Measurements from ENCODE around the gene GMDS.

GMDS gene

GRCh38 chr6:1838604-1839213, 406.7 kb downstream of the GMDS start:
- no peak for DNase-seq

GRCh38 chr6:1837826-1838225, 407.6 kb downstream of the GMDS start:
- no peak for DNase-seq

- DNase-seq, result no peak
Observed at GRCh38 chr6:1836690-1837089, 408.7 kb downstream of the GMDS start.

GRCh38 chr6:1834646-1835516, 410.5 kb downstream of the GMDS start:
- no peak for DNase-seq

- no peak for DNase-seq
Observed at GRCh38 chr6:1834207-1834606, 411.2 kb downstream of the GMDS start.

GRCh38 chr6:1832844-1833787, 412.3 kb downstream of the GMDS start:
- peak in 1 of 56 donors; percentile 5 for DNase-seq

- DNase-seq, result no peak
Observed at GRCh38 chr6:1832358-1832757, 413.0 kb downstream of the GMDS start.

GRCh38 chr6:1827984-1828793, 417.2 kb downstream of the GMDS start:
- DNase-seq, result no peak

- DNase-seq, result no peak
Observed at GRCh38 chr6:1825926-1826325, 419.5 kb downstream of the GMDS start.

GRCh38 chr6:1825277-1825676, 420.1 kb downstream of the GMDS start:
- DNase-seq, result no peak

GRCh38 chr6:1821513-1822183, 423.8 kb downstream of the GMDS start:
- no peak for DNase-seq

- no peak for DNase-seq
Observed at GRCh38 chr6:1821164-1821512, 424.3 kb downstream of the GMDS start.

GRCh38 chr6:1820714-1821113, 424.7 kb downstream of the GMDS start:
- no peak for DNase-seq

GRCh38 chr6:1820165-1820564, 425.2 kb downstream of the GMDS start:
- DNase-seq, result no peak

GRCh38 chr6:1819007-1819406, 426.4 kb downstream of the GMDS start:
- DNase-seq, result no peak

GRCh38 chr6:1817033-1817761, 428.2 kb downstream of the GMDS start:
- no peak for DNase-seq

GRCh38 chr6:1815827-1816452, 429.5 kb downstream of the GMDS start:
- DNase-seq, result no peak

- no peak for DNase-seq
Observed at GRCh38 chr6:1814279-1814678, 431.1 kb downstream of the GMDS start.

GRCh38 chr6:1812487-1812886, 432.9 kb downstream of the GMDS start:
- DNase-seq, result no peak

All from amygdala (tissue), 56 donors.